CD4-positive, alpha-beta T cell treated with Interleukin-1 beta for 1 hour (primary cell): ENCODE results near the gene SLC35E2B.
"Not testable (repeated sequence)": the region's sequence is repeated elsewhere in the genome, so short reads cannot be mapped to it uniquely, and the experiment has no call there.

Experiments
- DNase-seq, 2 donors: peaks; one replicate each; pipeline ENCODE4 v3.0.0-alpha.2; 2020 to 2022

SLC35E2B gene

DNA sequence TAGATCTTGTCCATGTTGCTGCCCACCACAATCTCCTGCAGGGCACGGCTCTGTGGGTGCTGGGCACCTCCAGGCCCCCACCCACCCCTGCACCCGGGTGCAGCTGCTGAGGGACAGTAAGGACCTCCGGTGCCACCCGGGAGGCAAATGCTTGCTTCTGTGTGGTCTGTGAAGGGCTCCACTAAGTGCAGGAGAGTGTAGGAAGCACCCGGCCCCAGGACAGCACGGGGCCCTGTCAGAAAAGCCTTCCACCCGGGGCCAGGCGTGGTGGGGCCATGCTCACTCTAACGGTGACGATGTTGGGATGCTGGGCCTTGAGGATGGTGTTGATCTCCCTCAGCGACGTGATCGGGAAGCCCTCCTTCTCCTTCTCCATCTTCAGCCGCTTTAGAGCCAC is 55.1 kb downstream of the SLC35E2B start:
- DNase-seq = not testable (repeated sequence)

DNA sequence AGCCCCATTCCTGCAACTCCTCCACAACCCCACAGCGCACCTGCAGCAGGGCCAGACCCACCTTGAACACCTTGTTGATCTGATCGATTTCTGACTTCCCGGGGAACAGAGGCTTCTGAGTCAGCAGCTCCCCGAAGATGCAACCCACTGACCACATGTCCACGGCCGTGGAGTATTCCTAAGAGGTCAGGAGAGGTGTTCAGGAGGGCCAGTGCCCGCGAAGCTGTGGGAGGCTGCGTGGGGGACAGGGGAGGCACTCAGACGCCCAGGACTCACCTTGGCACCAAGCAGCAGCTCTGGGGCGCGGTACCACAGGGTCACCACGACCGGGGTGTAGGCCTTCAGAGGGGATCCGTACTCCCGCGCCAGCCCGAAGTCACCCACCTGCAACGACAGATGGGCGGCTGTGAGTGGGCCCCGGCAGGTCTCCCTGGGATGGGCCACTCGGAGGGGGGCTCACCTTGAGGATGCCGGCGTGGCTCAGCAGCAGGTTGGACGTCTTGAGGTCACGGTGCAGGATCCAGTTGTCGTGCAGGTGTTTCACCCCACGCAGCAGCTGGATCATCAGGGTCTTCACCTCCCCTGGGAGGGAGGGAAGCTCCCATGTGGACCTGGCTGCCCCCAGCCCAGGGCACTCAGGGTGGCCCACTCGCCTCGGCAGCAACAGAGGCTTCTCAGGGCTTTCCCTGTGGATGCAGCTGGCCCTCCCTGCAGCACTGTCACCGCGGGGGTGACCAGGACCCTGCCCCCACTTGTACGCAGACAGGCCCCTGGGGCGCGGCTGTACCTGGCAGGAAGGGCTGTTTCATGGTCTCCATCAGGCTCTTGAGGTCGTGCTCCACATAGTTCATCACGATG is 55.7 kb downstream of the SLC35E2B start:
- DNase-seq = not testable (repeated sequence)

DNA sequence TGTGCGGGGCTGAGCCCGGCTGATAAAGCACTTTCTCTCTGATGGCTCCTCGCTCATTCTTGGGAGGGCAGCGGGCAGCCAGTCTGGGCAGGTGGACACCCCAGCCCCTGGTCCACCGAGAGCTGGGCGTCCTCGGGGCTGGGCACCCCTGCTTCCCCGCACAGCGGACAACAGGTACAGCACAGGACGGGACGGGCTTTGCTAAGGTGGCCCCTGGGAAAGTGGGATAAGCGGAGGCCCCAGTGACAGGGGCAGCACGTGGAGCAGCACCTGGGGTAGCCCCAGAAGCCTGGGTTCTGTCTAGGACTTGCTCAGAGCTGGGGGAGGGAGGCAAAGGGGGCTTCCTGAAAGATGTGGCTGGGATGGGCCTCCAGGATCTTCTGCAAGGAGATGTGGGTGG is 58.0 kb downstream of the SLC35E2B start:
- DNase-seq = not testable (repeated sequence)

DNA sequence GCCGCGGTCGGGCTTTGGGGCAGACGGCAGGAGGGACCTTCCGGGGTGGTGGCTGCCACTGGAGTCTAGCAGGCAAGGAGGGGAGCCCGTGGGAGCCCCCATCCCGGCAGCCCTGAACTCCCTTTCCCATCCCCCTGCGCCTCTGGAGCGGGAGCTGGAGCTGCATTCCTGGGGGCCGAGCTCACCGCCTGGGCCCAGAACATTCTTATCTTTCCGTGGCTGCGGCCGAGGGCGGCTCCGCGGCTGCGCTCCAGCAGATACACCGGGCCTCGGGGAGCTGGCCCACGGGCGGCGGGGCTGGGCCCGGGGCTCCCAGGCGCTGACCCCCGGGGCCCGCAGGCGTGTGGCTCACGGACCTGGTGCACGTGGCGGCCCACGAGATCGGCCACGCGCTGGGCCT is 59.2 kb downstream of the SLC35E2B start:
- DNase-seq = not testable (repeated sequence)

DNA sequence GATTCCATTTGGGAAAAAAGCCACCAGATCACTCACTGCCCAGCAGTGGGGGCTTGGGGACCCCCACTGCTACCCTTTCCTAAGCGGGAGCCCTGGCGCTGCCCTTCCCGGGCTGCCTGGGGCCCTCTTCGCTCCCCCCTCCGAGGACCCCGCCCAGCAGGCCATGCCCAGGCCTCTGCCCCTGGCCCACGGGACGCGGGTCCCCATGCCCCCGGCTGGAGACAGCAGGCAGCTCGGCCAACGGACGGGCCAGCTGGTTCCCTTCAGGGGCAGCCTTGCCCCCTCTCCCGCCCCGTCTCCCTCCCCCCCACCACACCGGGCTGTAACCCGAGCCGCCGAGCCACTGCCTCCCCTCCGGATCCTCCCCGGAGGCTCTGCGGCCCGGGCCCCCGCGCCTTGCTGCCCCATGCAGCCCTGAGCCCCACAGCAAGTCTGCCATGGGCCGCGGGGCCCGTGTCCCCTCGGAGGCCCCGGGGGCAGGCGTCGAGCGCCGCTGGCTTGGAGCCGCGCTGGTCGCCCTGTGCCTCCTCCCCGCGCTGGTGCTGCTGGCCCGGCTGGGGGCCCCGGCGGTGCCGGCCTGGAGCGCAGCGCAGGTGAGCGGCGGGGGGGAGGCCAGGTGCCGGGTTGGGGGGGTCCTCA is 60.7 kb downstream of the SLC35E2B start, which contains the start of gene MMP23B:
Gene MMP23B, plus strand, starts transcription at position 392 of the 639 bp plus-strand sequence. Its CDS starts 46 bp downstream, at position 438.
- DNase-seq = no peak

DNA sequence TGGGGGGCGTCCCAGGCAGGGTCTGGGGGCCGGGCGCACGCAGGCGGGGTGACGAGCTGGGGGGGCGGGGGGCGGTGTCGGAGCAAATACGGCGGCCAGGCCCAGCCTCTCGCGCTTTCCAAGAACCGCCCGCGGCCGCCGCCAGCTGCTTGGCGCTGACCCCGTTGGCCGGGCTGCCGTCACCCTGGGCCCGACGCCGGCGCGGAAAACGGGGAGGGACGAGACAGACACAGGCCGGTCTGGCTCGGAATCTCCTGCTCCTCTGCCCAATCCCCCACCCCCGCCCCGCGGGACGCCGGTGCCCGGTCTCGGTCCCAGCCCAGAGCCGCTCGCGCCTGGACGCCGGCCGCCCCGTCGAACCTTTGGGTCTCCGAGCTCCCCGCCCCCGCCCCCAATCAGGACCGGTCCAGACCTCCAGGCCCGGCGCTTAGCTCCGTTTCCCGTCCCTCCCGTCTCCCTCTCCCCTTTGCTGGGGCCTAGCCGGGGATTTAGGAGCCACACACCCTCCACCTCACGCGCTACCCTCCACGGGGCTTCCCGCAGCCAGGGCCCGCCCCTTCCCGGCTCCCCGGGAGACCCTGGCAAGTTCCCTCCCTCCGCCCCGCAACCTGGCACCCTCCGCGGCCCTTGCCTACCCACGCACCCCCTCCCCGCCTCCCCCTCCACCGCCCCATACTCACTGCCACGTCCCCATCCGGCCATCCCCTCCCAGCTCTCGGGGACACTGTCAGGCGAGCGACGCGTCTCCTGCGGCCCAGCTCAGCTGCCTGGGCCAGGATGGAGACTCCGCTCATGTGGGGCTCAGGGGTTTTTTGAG is 61.4 kb downstream of the SLC35E2B start:
- peak; percentile 42 to 56 for DNase-seq

DNA sequence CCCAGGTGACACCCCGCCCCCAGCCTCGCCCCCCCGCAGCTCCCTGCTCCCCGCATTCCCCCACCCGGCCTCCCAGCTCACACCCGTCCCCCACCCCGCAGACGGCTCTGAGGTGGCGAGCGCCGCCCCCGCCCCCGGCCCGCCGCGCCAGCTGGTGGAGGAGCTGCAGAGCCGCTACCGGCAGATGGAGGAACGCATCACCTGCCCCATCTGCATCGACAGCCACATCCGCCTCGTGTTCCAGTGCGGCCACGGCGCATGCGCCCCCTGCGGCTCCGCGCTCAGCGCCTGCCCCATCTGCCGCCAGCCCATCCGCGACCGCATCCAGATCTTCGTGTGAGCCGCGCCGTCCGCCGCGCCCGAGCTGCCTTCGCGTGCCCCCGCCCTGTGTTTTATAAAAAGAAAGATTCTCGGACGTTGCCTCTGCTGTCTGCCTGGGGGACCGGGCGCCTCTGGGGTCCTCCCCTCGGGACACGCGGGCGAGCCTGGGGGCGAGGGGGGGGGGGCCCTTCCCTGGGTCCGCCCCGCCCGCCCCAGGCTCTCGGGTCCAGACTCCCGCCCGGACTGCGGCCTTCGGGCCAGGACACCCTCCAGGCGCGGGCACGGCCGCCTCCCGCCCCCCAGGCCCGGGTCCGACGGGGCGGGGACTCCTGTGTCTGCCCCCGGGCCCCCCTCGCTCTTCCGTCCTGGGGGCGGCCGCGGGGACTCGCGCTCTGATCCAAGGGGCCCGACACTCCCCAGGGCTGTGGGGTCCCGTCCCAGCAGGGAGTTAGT is 62.2 kb downstream of the SLC35E2B start:
- DNase-seq = peak; percentile 97 to 98

DNA sequence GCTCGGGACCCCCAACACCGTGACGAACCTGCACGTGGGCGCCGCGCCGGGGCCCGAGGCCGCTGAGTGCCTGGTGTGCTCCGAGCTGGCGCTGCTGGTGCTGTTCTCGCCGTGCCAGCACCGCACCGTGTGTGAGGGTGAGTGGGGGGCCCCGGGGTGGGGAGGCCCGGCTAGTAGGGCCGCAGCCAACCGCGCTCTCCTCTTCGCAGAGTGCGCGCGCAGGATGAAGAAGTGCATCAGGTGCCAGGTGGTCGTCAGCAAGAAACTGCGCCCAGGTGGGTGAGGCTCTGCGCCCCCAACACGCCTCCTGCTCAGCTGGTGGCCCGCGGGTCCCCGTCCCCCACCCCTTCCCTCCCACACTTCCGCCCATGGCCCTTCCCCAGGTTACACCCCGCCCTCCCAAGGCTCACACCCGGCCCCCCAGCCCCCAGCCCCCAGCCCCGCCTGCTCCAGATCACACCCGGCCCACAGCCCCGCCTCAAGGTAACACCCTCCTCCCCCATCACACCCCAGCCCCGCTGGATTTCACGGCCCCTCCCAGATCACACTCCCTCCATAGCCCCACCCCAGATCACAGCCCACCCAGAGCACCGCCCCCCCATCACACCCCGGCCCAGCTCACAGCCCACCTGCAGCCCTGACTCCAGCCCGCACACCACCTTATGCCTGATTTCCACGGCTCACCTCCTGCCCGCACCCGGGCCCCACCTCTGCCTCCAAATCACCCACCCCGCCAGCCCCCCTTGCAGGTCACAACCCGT is 63.0 kb downstream of the SLC35E2B start:
- peak; percentile 88 to 90 for DNase-seq

DNA sequence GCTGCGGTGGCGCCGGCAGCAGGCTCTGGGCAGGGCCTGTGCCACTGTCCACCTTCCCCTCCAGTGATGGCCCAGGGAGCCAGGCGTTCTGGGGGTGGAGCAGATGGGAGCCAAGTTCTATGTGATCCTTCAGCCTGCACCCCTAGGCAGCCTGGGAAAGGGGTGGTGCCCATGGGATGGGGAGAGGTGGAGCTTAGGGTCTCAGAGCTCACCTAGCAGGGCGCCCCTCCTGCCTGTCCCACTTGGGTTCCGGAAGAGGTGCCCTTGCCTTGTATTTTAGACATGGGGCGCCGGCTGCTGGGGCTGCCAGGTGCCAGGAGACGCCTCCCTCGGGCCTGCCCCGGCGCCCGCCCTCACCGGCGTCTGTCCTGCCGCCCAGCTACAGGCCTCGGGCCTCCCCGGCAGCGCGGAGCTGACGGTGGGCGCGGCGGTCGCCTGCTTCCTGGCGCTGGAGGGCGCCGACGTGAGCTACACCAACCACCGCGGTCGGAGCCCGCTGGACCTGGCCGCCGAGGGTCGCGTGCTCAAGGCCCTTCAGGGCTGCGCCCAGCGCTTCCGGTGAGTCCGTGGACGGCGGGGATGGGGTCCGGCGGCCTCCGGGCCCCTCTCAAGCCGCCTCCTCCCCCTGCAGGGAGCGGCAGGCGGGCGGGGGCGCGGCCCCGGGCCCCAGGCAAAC is 63.7 kb downstream of the SLC35E2B start:
- peak; percentile 42 to 52 for DNase-seq

DNA sequence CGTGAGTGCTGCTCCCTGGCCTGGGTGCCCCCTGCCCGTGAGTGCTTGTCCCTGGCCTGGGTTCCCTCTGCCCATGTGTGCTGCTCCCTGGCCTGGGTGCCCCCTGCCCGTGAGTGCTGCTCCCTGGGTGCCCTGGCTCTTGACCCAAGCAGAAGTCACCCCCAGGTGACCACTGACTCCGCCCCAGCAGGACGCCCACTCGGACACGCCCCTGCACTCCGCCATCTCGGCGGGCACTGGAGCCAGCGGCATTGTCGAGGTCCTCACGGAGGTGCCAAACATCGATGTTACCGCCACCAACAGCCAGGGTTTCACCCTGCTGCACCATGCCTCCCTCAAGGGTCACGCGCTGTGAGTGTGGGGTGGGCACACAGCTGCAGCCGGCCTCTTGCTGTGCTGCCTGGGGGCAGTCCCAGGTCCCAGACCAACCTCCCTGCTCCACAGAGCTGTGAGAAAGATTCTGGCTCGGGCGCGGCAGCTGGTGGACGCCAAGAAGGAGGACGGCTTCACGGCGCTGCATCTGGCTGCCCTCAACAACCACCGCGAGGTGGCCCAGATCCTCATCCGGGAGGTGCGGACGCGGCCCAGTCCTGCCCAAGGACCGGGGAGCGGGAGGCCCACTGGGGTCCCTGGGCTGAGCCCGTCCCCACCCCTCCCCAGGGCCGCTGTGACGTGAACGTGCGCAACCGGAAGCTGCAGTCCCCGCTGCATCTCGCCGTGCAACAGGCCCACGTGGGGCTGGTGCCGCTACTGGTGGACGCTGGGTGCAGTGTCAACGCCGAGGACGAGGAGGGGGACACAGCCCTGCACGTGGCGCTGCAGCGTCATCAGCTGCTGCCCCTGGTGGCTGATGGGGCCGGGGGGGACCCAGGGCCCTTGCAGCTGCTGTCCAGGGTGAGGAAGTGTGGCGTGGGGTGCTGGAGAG is 64.5 kb downstream of the SLC35E2B start:
- no peak for DNase-seq

DNA sequence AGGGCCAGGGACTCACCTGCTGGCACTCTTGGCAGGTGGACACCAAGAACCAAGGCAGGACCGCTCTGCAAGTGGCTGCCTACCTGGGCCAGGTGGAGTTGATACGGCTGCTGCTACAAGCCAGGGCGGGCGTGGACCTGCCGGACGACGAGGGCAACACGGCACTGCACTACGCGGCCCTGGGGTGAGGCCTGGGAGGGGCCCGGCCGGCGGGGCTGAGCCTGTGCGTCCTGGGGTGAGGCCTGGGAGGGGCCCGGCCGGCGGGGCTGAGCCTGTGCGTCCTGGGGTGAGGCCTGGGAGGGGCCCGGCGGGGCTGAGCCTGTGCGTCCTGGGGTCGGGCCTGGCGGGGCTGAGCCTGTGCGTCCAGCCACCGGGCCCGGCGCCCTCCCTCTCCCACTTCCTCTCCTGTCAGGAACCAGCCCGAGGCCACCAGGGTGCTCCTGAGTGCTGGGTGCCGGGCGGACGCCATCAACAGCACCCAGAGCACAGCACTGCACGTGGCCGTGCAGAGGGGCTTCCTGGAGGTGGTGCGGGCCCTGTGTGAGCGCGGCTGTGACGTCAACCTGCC is 65.2 kb downstream of the SLC35E2B start:
- no peak for DNase-seq

DNA sequence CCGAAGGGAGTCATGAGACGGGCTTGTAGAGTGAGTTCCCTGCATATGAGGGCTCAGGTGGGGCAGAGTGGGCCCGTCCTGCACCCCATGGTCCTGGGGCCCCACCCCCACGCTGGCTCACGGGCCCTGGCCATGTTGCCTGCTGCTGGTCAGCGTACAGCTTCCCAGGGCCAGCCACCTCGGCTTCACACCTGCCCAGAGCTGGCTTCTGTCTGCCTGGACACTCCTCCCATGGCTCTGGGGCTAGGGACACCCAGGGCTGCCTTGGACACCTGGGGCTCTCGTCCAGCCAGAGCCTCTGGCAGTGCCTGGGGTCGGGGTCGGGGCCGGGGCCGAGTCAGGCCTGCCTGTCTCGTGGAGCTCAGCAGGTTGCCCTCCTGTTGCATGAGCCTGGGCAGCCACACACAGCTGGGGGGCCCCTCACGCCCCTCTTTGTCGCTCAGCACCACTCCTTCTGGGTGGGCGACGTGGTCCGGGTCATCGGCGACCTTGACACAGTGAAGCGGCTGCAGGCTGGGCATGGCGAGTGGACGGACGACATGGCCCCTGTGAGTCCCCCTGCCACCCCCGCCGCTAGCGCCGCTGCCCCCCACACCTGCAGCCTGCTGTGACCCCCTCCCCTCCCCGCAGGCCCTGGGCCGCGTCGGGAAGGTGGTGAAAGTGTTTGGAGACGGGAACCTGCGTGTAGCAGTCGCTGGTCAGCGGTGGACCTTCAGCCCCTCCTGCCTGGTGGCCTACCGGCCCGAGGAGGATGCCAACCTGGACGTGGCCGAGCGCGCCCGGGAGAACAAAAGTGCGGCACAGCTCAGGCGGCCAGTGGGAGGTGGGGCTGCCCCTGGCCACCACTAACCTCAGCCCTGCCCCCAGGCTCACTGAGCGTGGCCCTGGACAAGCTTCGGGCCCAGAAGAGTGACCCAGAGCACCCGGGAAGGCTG is 66.1 kb downstream of the SLC35E2B start:
- DNase-seq = no peak

DNA sequence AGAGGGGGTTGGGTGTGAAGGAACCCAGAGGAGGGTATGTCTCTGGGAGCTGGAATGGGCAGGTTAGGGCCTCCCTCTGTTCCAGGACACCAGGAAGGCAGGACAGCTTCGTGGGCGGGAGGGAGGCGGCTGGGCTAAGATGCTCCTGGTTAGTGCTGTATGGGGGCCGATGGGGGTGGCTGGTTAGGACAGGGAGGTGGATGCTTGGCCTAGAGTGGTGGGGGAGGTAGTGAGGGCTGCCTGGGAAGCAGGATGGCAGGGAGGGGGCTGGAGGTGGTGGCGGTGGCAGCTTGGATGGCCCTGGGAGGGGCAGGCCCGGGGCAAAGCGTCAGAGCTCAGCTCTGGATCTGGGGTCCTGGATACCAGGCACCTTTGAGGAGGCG is 66.8 kb downstream of the SLC35E2B start:
- DNase-seq = no peak

DNA sequence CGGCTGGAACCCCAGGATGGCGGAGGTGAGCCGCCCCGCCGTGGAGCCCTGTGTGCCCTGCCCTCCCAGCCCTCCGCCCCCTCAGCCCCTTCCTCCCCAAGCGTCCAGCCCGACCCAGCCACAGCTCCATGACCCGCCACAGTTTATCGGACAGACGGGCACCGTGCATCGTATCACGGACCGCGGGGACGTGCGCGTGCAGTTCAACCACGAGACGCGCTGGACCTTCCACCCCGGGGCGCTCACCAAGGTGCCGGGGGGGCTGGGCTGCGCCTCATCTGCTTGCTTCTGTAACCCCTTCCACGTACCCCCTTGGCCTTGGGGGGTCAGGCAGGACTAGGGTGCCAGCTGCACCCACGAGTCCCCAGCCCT is 67.2 kb downstream of the SLC35E2B start:
- no peak for DNase-seq

DNA sequence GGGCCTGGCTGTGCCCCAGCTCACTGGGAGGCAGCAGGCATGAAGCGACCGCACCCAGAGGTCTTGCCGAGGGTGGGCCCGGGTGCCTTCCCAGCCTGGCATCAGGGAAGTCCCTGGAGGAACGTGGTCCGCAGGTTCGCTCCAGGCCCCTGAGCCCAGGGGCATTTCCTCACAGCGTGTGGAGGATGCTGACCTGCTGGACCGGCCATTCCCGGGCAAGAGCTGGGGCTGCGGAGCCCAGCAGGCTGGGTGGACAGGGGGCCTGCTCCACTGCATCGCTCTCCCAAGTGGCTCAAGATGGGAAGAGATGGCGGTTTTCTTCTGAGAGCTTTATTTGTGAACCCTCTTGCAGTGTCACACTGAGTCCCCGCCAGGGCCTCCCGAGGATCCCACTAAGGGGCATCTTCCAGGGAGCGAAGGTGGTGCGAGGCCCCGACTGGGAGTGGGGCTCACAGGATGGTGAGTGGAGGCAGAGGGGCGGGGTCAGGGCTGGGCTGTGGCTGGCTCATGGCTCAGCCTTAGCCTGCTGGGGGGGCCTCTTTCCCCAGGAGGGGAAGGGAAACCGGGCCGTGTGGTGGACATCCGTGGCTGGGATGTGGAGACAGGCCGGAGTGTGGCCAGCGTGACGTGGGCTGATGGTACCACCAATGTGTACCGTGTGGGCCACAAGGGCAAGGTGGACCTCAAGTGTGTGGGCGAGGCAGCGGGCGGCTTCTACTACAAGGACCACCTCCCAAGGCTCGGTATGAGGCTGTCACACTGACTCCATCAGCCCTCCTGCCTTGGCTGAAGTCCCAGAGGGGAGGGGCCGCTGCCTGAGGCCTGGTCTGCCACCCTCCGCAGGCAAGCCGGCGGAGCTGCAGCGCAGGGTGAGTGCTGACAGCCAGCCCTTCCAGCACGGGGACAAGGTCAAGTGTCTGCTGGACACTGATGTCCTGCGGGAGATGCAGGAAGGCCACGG is 67.9 kb downstream of the SLC35E2B start:
- no peak for DNase-seq

DNA sequence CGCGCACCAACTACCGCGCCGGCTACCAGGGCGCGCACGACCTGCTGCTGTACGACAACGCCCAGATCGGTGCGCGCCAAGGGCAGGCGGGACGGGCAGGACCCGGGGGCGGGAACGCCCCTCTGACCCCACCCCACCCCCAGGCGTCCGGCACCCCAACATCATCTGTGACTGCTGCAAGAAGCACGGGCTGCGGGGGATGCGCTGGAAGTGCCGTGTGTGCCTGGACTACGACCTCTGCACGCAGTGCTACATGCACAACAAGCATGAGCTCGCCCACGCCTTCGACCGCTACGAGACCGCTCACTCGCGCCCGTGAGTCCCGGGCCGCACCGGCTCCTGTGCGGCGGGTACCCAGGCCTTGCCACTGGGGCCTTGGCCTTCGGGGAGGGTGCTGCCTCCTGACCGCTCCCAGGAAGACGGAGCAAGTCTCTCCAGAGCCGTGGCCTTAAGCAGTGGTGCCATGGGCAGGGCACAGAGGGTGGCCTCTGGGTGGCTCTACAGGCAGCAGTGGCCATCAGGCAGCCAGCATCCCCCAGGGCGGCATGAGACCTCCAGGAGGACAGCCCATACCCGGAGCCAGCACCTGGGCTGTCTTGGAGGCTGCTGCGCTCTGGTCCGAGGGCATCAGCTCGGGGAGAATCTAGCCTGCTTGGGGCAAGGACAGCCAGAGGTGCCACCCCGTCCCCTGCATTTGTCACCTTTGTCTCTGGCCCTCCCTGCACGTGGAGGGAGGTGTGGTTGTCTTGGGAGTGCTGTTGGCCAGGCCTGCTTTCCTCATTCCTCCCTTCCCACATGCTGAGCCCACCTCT is 68.8 kb downstream of the SLC35E2B start:
- no peak for DNase-seq
